Stomach smooth muscle (tissue), 2 donors: ENCODE results near the gene TMEM245.

Experiments used
- H3K27ac ChIP-seq: one replicate; pipeline ENCODE4 v1.7.0; 2013; ENCODE audit warnings: mild to moderate bottlenecking, low read length, inconsistent platforms
- H3K27me3 ChIP-seq, 2 donors: one replicate each; pipeline ENCODE4 v1.7.0; 2013; ENCODE audit warnings: low read length in 2 of 2; ENCODE audit not compliant: insufficient read depth in 2 of 2, control insufficient read depth in 1 of 2
- H3K36me3 ChIP-seq, 2 donors: one replicate each; pipeline ENCODE4 v1.7.0; 2013; ENCODE audit warnings: low read length in 2 of 2; ENCODE audit not compliant: control insufficient read depth in 2 of 2, insufficient read depth in 2 of 2
- H3K4me1 ChIP-seq: one replicate; pipeline ENCODE4 v1.7.0; 2013; ENCODE audit warnings: low read length; ENCODE audit not compliant: control insufficient read depth, insufficient read depth
- H3K4me3 ChIP-seq, 2 donors: one replicate each; pipeline ENCODE4 v1.7.0; 2013; ENCODE audit warnings: low read length in 2 of 2
- H3K9ac ChIP-seq, 2 donors: one replicate each; pipeline ENCODE4 v1.7.0; 2013; ENCODE audit warnings: low read length in 2 of 2, mild to moderate bottlenecking in 1 of 2
- H3K9me3 ChIP-seq, 2 donors: one replicate each; pipeline ENCODE4 v1.7.0; 2013; ENCODE audit warnings: low read length in 2 of 2; ENCODE audit not compliant: control insufficient read depth in 2 of 2
- donor health status: healthy.
- donor health status: Pancreatic carcinoma.

Gene TMEM245

GRCh38 chr9:109014608-109015280 is 105.0 kb downstream of the TMEM245 start:
- no peaks in the 10 kb centered on the region for H3K27me3 ChIP-seq
- H3K36me3 ChIP-seq: peaks cover 2 to 15% of the 10 kb centered on the region in 2 donors
- H3K4me1 ChIP-seq: peaks cover 16% of the 10 kb centered on the region
- no peak overlapping the region for H3K9ac ChIP-seq
- peak overlapping the region; percentile 80 for H3K27ac ChIP-seq
- H3K4me3 ChIP-seq: no peak overlapping the region
- H3K9me3 ChIP-seq: no peaks in the 10 kb centered on the region

GRCh38 chr9:109013679-109014607 is 105.8 kb downstream of the TMEM245 start:
- H3K4me3 ChIP-seq: peak overlapping the region; percentile 16 to 72
- H3K27me3 ChIP-seq: no peaks in the 10 kb centered on the region
- peak overlapping the region; percentile 80 for H3K27ac ChIP-seq
- peak overlapping the region; percentile 29 to 62 for H3K9ac ChIP-seq
- H3K36me3 ChIP-seq: peaks cover 1 to 9% of the 10 kb centered on the region in 2 donors
- H3K9me3 ChIP-seq: no peaks in the 10 kb centered on the region
- peaks cover 16% of the 10 kb centered on the region for H3K4me1 ChIP-seq

DNA sequence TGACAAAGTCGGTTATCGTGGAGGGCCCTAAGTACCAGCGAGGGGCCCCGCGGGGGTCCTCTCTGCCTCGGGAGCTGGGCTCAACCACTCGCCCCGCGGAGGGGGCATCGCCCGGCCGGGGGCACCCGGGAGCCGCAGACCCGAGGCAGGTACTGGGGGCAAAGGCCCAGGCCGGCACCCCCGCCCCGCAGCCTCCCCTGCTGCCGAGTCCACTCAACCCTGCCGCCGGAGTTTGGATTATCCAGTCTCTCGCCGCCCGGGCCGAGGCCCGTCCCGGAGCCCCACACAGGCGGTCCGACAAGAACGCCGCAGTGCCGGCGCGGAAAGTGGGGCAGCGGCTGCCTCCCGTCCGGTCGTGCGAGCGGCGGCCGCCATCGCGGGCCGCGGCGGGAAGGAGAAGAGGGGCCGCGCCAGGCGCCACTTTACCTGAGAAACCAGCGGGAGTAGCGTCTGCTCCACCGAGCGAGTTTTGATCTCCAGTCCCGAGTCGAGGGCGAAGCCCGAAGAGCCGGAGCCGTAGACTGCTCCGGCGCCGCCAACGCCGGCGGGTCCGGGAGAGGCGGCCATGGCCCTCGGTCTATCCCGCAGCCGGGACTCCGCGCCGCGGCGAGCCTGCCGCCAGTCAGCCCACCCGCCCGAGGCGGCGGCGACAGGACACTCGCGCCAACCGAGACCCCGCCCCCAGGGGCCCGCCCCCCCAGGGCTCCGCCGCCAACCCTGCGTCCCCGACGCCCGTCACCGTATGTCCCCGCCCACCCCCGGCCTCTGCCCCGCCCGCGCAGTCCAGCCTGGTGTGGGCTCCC is 106.7 kb downstream of the TMEM245 start, which contains the start of gene CTNNAL1:
Gene CTNNAL1 (minus strand): TSS at position 624 of the 803 bp plus-strand sequence. CDS start 57 bp downstream, at position 567.
- no peaks in the 10 kb centered on the region for H3K9me3 ChIP-seq
- H3K9ac ChIP-seq: peak within 1 kb of the TSS; percentile 72 to 81
- peak within 1 kb of the TSS; percentile 53 to 85 for H3K4me3 ChIP-seq
- H3K27me3 ChIP-seq: no peaks in the 10 kb centered on the region
- peaks cover 16% of the 10 kb centered on the region for H3K4me1 ChIP-seq
- peak within 1 kb of the TSS; percentile 80 for H3K27ac ChIP-seq
- H3K36me3 ChIP-seq: peaks cover 0 to 8% of the 10 kb centered on the region in 2 donors

DNA sequence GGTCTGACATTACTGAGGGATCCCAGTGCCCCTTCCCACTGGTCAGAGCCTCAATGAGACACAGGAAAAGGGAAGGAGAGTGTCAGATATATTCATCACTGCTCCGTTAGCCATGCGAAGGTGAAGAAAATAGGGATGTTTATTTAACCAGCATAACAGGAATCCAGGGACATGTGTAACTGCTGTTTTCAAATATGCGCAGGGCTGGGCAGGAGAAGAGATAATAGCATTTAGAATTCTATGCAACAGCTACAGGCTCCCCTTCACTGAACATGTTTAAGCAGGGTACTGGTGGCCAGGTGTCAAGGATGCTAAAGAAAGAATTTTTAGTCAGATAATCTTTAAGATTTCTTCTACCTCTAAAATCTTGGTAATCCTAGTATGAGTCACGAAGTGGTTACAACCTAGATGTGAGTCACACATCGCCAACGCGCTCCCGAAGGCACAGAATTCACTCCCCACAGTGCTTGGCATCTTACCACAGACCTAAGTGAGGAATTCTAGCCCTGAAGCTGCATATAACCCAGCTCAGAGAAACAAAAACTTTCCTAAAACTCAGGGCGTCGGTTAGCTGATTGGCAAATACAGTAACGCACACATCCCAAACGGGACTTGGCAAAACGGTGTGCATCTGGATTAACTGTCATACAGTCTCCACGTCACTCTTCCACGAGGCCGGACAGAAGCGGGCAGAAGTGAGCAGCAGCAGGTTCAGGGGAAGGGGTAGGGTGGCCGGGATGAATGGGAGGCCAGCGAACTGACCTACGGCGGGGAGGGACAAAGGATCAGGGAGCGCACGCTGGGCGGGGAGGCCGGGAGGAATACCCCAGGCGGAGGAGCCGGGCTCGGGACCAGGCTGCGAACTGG is 107.5 kb downstream of the TMEM245 start:
- Histone ChIP-seq H3K27me3 (no peaks in the 10 kb centered on the region), H3K27ac (peak overlapping the region; percentile 79), H3K9me3 (no peaks in the 10 kb centered on the region), H3K36me3 (peaks cover 0 to 3% of the 10 kb centered on the region in 2 donors), H3K9ac (peak overlapping the region; percentile 72 to 81), H3K4me3 (peak overlapping the region; percentile 53 to 85), H3K4me1 (peaks cover 16% of the 10 kb centered on the region)

DNA sequence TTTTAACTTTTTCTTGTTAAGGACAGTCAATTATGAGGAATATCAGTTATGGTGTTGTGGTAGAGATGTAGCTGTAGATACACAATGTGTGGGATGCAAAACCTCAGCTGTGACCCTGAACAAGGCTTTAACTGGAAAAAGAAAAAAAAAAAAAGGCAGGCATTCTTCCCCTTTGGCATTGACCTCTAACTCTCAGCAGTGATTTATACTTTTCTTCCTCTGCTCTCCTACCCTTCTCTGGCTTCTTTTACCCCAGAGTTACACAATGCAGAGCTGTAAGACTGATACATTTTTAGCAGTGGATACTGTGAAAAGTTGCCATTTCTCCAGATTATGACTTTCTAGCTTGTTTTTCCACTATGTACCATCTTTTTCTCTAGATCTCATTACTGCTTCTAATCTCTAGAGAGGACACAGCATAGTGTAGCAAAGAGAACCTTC is 108.5 kb downstream of the TMEM245 start:
- Histone ChIP-seq H3K9ac (peak overlapping the region; percentile 1 to 72), H3K9me3 (no peaks in the 10 kb centered on the region), H3K4me1 (peaks cover 16% of the 10 kb centered on the region), H3K27ac (peak overlapping the region; percentile 79), H3K36me3 (peaks cover 0 to 2% of the 10 kb centered on the region in 2 donors), H3K4me3 (peak overlapping the region; percentile 53 to 85), H3K27me3 (no peaks in the 10 kb centered on the region)

DNA sequence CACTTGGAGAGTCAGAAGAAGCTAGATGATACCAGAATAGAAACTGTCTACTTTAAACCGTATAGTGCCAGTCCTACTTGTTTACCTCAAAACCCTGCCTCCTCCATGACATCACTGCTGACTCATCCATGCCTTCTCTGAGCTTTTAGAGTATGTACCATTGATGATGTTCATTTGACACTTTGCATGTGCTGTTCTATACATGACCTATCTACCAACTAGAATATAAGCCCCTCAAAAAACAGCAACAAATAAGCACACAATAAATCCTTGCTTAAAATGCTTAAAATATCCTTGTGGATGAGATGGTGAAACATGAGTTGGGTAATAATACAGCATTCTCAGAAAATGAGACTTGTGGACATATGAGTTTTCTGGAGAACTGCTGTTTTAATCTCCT is 109.0 kb downstream of the TMEM245 start:
- peaks cover 16% of the 10 kb centered on the region for H3K4me1 ChIP-seq
- H3K36me3 ChIP-seq: peaks cover 0 to 2% of the 10 kb centered on the region in 2 donors
- H3K4me3 ChIP-seq: peak overlapping the region in 1 of 2 donors; percentile 23
- peak overlapping the region; percentile 79 for H3K27ac ChIP-seq
- H3K9ac ChIP-seq: no peak overlapping the region
- no peaks in the 10 kb centered on the region for H3K27me3 ChIP-seq
- H3K9me3 ChIP-seq: no peaks in the 10 kb centered on the region

DNA sequence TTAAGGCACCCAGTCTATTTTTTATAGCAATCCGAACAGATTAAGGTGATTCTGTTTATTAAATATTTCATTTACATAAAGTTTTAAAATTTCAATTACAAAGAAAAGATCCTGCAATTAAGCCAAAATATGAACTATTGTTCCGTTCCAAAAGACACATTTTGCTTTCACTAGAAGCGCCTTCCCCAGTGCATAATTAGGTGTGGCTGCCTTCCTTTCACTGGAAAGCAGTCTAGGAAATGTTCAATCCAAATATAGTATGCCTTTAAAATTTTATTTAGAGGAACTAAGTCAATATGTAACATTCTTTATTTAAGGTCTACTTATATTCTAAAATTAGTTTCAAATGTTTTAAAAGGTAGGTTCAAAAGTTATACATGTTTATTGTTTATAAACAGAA is 114.1 kb downstream of the TMEM245 start:
- Histone ChIP-seq H3K27me3 (no peaks in the 10 kb centered on the region), H3K36me3 (peaks cover 0 to 2% of the 10 kb centered on the region in 2 donors), H3K9ac (no peak overlapping the region), H3K9me3 (peaks cover 0 to 3% of the 10 kb centered on the region in 2 donors), H3K4me3 (no peak overlapping the region), H3K27ac (no peak overlapping the region), H3K4me1 (peaks cover 2% of the 10 kb centered on the region)

- H3K36me3 ChIP-seq: peaks cover 0 to 2% of the 10 kb centered on the region in 2 donors
- H3K4me1 ChIP-seq: no peaks in the 10 kb centered on the region
- H3K9ac ChIP-seq: no peak overlapping the region
- no peak overlapping the region for H3K27ac ChIP-seq
- no peak overlapping the region for H3K4me3 ChIP-seq
- no peaks in the 10 kb centered on the region for H3K27me3 ChIP-seq
- peaks cover 0 to 3% of the 10 kb centered on the region in 2 donors for H3K9me3 ChIP-seq
These were observed 116.6 kb downstream of the TMEM245 start for GRCh38 chr9:109003116-109003515.

DNA sequence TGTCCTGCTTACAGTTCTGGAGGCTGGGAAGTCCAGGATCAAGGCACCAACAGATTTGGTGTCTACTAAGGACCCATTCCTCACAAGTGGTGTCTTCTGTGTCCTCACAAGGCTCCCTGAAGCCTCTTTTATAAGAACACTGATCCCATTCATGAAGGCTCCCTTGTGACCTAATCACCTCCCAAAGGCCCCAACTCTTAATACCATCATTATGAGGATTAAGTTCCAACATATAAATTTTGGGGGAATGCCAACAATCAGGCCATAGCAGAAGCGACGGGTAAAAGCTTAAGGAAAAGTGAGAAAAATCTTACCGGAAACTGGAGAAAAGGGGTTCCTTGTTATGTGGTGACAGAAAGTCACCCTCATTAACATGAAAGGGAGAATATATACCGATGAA is 117.6 kb downstream of the TMEM245 start:
- Histone ChIP-seq H3K4me3 (no peak overlapping the region), H3K4me1 (no peaks in the 10 kb centered on the region), H3K36me3 (peaks cover 0 to 2% of the 10 kb centered on the region in 2 donors), H3K27ac (no peak overlapping the region), H3K9me3 (peaks cover 0 to 3% of the 10 kb centered on the region in 2 donors), H3K9ac (no peak overlapping the region), H3K27me3 (no peaks in the 10 kb centered on the region)
